GM12864 (cell line): ENCODE results near the gene C19orf25.

Experiments
- DNase-seq: peaks from one replicate; pipeline ENCODE4 v3.0.0-alpha.2; 2011; ENCODE audit warnings: low read depth
- H3K4me3 ChIP-seq: 2 replicates; pipeline ENCODE4 v1.5.1; 2011; ENCODE audit warnings: mild to moderate bottlenecking, low read depth, low read length, control low read depth
- CTCF ChIP-seq: IDR thresholded peaks from 2 replicates; pipeline ENCODE4 v1.5.1; 2011; ENCODE audit warnings: low read depth, mild to moderate bottlenecking, moderate library complexity, low read length, control low read depth, inconsistent platforms; ENCODE audit errors: missing control alignments

The C19orf25 gene

DNA sequence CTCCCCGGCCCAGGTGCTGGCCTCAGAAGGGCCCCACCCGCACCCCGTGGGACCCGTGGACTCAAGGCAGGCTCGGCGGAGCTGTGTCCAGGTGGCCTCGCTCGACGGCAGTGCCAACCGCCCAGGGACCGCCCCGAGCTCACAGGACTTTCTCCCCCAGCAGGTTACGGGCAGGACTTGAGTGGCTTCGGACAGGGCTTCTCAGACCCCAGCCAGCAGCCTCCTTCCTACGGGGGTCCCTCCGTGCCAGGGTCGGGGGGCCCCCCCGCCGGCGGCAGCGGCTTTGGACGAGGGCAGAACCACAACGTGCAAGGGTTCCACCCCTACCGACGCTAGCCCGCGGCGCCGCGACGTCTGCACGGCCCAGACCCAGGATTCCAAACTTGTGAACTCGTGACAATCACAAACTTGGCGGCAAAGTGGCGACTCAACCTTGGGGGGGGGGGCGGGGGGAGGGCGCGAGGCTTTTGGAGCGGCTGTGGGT is 44.4 kb downstream of the C19orf25 start:
- H3K4me3 ChIP-seq, result no peak overlapping the region
- TF ChIP-seq CTCF, result no peak
- DNase-seq, result no peak

DNA sequence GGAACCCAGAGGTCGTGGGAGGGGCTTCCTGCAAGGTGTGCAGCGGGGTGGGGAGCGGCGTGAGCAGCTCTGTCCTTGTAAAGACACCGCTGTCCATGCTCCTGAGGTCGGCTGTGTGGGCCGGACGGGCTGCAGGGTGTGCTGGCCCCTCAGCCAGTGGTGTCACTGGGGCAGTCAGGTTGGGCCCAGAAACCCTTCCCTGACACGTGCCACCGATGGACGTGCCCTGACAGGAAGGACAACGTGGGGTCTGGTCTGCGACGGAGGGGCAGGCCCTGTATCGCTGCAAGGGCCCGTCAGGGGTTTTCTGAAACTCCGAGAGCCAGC is 45.0 kb downstream of the C19orf25 start:
- DNase-seq, result no peak
- H3K4me3 ChIP-seq, result no peak overlapping the region
- no peak for TF ChIP-seq CTCF

GRCh38 chr19:1433119-1434039 is 45.6 kb downstream of the C19orf25 start:
- no peak for TF ChIP-seq CTCF
- DNase-seq, result no peak
- no peak overlapping the region for H3K4me3 ChIP-seq

DNA sequence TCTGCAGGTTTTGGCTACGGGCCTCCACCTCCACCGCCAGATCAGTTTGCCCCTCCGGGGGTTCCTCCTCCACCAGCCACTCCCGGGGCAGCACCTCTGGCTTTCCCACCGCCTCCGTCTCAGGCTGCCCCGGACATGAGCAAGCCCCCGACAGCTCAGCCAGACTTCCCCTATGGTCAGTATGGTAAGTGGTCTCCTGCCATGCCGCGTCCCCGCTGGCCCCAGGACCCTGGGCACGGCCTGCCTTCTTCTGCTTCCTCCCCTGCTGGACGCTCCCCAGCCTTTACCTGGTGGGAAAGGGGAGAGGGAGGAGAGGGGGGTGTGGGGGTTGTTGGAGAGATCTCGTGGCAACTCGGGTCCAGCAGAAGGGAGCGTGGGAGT is 46.5 kb downstream of the C19orf25 start:
- H3K4me3 ChIP-seq, result no peak overlapping the region
- TF ChIP-seq CTCF, result no peak
- DNase-seq, result no peak

- no peak for TF ChIP-seq CTCF
- no peak for DNase-seq
- H3K4me3 ChIP-seq, result no peak overlapping the region
These were observed 47.1 kb downstream of the C19orf25 start for GRCh38 chr19:1431759-1432506.

DNA sequence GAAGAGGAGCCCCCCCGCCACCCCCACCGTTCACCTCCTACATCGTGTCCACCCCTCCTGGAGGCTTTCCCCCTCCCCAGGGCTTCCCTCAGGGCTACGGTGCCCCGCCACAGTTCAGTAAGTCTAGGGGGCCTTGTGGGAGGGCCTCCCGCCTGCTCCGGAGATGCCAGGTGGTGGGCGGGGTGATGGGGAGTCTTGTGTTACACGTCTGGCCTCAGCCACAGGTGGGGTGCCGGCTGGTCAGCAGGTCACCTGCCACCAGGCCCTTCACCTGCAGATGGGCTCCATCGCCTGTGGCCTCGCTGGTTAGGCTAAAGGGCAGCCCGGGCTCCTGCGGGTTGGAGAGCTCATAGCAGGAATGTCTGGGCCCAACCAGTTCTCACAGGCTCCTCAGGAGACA is 48.8 kb downstream of the C19orf25 start:
- no peak for TF ChIP-seq CTCF
- H3K4me3 ChIP-seq, result no peak overlapping the region
- DNase-seq, result no peak
